HepG2 (cell line): ENCODE measurements around the gene P2RY6. TPM values are rescaled to one million over a fixed set of nuclear protein-coding genes. Genes with fewer than 3 reads are reported as not detected.

Experiments
- CTCF ChIP-seq: sonication (generic); formaldehyde crosslinking; IDR thresholded peaks from 2 replicates; pipeline ENCODE4 v1.5.0; 2020; ENCODE audit warnings: mild to moderate bottlenecking, missing genetic modification reagents, moderate library complexity
- DZIP1 ChIP-seq: sonication (generic); formaldehyde crosslinking; IDR thresholded peaks from 2 replicates; pipeline ENCODE4 v1.5.0; 2020; ENCODE audit warnings: mild to moderate bottlenecking, missing genetic modification reagents
- FIP1L1 ChIP-seq: fragments of 200-400 bp; formaldehyde crosslinking; IDR thresholded peaks from 2 replicates; pipeline ENCODE4 v1.6.1; 2018; ENCODE audit warnings: low read depth, mild to moderate bottlenecking, low read length, moderate library complexity, borderline replicate concordance; ENCODE audit not compliant: insufficient read depth
- HHEX ChIP-seq: IDR thresholded peaks from 2 replicates; pipeline ENCODE4 v1.6.1; 2016; ENCODE audit warnings: control low read depth
- HNRNPL ChIP-seq: fragments of 200-400 bp; formaldehyde crosslinking; IDR thresholded peaks from 2 replicates; pipeline ENCODE4 v1.6.1; 2017; ENCODE audit warnings: mild to moderate bottlenecking, low read depth, low read length
- MXD1 ChIP-seq: sonication (generic); formaldehyde crosslinking; IDR thresholded peaks from 2 replicates; pipeline ENCODE4 v1.4.0; 2020; ENCODE audit warnings: mild to moderate bottlenecking, missing genetic modification reagents
- PAX8 ChIP-seq: sonication (generic); formaldehyde crosslinking; IDR thresholded peaks from 2 replicates; pipeline ENCODE4 v1.8.0; 2022; ENCODE audit warnings: mild to moderate bottlenecking, missing genetic modification reagents, borderline replicate concordance
- PAXIP1 ChIP-seq: sonication (generic); formaldehyde crosslinking; conservative IDR thresholded peaks from 2 replicates; pipeline ENCODE4 v1.4.0; 2020; ENCODE audit warnings: mild to moderate bottlenecking, missing genetic modification reagents, moderate library complexity
- PRDM4 ChIP-seq: sonication (generic); formaldehyde crosslinking; IDR thresholded peaks from 2 replicates; pipeline ENCODE4 v1.9.0; 2021; ENCODE audit warnings: missing genetic modification reagents, borderline replicate concordance
- SALL1 ChIP-seq: sonication (generic); formaldehyde crosslinking; IDR thresholded peaks from 2 replicates; pipeline ENCODE4 v1.8.0; 2022; ENCODE audit warnings: mild to moderate bottlenecking, missing genetic modification reagents
- ZBTB2 ChIP-seq: sonication (generic); formaldehyde crosslinking; IDR thresholded peaks from 2 replicates; pipeline ENCODE4 v1.8.0; 2022; ENCODE audit warnings: low read depth, missing genetic modification reagents
- ZNF10 ChIP-seq: sonication (generic); formaldehyde crosslinking; IDR thresholded peaks from 2 replicates; pipeline ENCODE4 v1.4.0; 2020; ENCODE audit warnings: mild to moderate bottlenecking, low read depth, missing genetic modification reagents, borderline replicate concordance
- ZNF24 ChIP-seq: fragments of 450-650 bp; IDR thresholded peaks from 2 replicates; pipeline ENCODE4 v1.6.1; 2017; ENCODE audit warnings: antibody characterized with exemption, mild to moderate bottlenecking
- ZNF737 ChIP-seq: sonication (generic); formaldehyde crosslinking; IDR thresholded peaks from 2 replicates; pipeline ENCODE4 v1.5.0; 2020; ENCODE audit warnings: missing genetic modification reagents, mild to moderate bottlenecking, borderline replicate concordance
- ZNF879 ChIP-seq: sonication (generic); formaldehyde crosslinking; IDR thresholded peaks from 2 replicates; pipeline ENCODE4 v1.8.1; 2023; ENCODE audit warnings: missing genetic modification reagents
- polyA plus RNA-seq, 8 experiments: library from polyadenylated mRNA; depleted of rRNA in 3 of 8; stranded (reverse) in 7 of 8; unstranded in 1 of 8; fragments of >200 nt; fragmentation: Illumina TruSeq in 4 of 8; extraction: Trizol in 4 of 8; gene quantifications; 2 replicates each; pipeline versions ENCODE4 v1.2.1 to v1.2.3, GENCODE V29; 2011 to 2016; ENCODE audit warnings: low read depth in 4 of 8, missing spikeins in 1 of 8, mixed read lengths in 1 of 8; ENCODE audit not compliant: insufficient read depth in 1 of 8
- total RNA-seq, 5 experiments: library from RNA; depleted of rRNA; stranded (reverse); fragments of >200 nt; fragmentation: Illumina TruSeq; extraction: Trizol; gene quantifications; 2 replicates each; pipeline ENCODE4 v1.2.3, GENCODE V29; 2016; ENCODE audit warnings: low read depth in 1 of 5

P2RY6 gene
- total and polyA plus RNA-seq, 2 of the 13 experiments (the other 11 are each of a cell fraction or from before 2014, with no cell fraction given), result 0.09 to 0.29 TPM

GRCh38 chr11:73314117-73314961 is 42.2 kb downstream of the P2RY6 start (continued):
- TF ChIP-seq PRDM4 (CRISPR knock-in tag), result no peak
- peak; percentile 40 for TF ChIP-seq CTCF (CRISPR knock-in tag)
- TF ChIP-seq SALL1, result peak; percentile 89
- TF ChIP-seq ZNF10 (CRISPR knock-in tag), result no peak
- no peak for TF ChIP-seq ZBTB2 (CRISPR knock-in tag)
- TF ChIP-seq DZIP1 (CRISPR knock-in tag), result no peak
- TF ChIP-seq PAX8, result no peak
- no peak for TF ChIP-seq ZNF737
- peak; percentile 22; the same call in 1 of the 2 replicates for TF ChIP-seq HHEX (CRISPR knock-in tag)
- no peak for TF ChIP-seq FIP1L1
- TF ChIP-seq PAXIP1, result peak; percentile 86
- 0 out of 2 replicates have a peak, but pooled peaks have one; percentile 29 for TF ChIP-seq MXD1 (CRISPR knock-in tag)
- TF ChIP-seq ZNF24, result no peak
- TF ChIP-seq ZNF879 (CRISPR knock-in tag), result no peak
- TF ChIP-seq HNRNPL, result no peak
